EL (cell line): ENCODE data around the gene TLE1.
A peak's percentile ranks its signal among the peaks of the same experiment; 100 is the strongest.
"Not testable (repeated sequence)": the region's sequence is repeated elsewhere in the genome, so short reads cannot be mapped to it uniquely, and the experiment has no call there.

Source experiments
- DNase-seq: peaks from one replicate; pipeline ENCODE4 v3.0.0-alpha.2; 2016

TLE1 gene

DNA sequence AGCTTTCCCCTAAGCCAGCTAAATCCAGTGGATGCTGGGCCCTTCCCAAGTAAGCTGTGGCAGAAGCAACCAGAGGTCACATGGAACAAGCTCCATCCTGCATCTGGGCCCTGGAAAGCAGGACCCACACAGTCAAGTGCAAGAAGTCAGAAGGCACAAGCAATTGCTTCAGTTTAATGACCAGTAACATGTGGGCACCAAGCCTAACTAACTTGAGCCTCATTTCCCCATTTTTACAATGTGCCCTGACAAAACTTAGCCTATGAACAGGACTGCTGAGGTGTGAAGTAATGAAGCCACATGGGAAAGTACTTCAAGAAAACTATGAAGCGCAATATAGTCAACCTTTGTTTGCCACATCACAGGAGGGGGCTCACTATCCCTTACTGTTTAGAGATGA, 90.5 kb downstream of the TLE1 start:
- no peak for DNase-seq

DNA sequence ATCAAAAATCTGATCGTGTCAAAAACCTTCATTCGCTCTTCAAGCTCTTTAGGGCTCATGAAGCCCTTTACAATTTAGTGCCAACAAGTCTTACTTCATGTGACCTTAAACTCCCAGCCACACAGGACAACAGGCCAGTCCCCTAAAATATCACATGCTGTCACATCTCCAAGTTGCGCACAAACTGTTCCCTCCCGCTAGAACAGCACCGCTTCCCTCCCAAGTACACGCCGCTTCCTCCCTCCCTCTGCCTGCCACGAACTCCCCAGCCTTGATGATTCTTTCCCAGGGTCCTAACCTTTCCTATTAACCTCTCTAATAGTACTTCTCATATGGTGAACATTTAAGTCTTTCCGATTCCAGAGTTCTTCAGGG, 91.2 kb downstream of the TLE1 start:
- no peak for DNase-seq

DNA sequence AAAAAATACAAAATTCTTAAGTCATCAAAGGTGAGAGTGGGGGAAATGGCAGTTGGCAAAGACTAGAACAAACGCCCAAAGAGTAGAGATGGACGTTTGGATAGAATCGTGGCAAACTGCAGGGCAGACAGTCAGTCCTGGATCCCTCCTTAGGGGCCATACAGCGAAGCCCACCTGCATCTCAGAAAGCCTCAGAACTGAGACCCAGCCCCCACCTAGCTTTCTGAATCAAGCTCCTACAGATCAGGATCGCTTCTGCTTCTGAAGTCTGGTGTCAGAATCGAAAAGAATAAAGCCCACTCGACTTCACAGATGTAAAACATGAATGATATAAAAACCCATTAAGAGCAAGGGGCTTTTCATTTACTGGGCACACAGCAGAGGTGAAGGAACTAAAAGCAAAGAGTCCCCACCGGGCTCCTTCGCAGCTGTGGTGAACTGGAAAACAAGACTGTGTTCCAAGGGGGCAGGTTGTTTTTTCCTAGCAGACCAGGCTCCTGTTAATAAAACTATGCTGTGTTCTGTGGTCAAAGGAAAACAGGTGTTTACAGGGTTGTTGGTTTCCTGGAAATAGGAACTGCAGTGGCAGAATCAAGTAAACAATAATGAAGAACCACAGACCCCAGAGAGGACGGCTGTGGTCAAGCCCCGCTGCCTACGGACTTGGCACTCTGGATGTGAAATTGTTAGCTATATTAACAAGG, 91.8 kb downstream of the TLE1 start:
- DNase-seq, result no peak

DNA sequence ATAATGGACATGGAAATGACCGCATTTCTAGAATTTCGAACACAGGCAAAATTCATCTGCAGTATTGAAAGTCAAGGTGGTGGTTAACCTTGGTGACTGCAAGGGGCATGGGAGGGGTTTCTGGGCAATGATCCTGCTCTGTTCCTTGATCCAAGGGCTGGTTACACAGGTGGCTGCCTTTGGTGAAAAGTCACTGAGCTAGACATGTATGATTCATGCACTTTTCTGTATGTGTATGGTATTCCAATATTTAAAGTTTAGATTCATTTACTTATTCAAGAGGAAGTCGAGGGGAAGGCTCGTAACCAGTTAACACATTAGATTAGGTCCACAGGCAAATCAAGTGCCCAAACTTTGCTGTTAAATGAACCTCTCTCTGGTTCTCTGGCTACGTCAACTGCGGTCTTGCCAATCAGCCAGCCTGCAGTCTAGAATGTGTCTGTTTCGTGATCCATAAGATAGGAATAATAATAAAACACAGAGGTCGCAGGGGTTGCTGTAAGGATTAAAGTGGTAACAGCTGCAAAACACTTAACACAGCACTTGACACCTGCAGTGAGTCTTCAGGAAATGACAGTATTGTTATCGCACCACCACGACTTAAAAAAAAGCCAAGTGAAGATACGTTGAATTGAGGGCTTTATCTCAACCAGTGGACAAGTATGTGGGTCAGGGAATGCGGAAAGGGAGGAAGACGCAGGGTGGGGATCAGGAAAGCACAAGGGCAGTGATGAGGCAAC, 92.5 kb downstream of the TLE1 start:
- no peak for DNase-seq

DNA sequence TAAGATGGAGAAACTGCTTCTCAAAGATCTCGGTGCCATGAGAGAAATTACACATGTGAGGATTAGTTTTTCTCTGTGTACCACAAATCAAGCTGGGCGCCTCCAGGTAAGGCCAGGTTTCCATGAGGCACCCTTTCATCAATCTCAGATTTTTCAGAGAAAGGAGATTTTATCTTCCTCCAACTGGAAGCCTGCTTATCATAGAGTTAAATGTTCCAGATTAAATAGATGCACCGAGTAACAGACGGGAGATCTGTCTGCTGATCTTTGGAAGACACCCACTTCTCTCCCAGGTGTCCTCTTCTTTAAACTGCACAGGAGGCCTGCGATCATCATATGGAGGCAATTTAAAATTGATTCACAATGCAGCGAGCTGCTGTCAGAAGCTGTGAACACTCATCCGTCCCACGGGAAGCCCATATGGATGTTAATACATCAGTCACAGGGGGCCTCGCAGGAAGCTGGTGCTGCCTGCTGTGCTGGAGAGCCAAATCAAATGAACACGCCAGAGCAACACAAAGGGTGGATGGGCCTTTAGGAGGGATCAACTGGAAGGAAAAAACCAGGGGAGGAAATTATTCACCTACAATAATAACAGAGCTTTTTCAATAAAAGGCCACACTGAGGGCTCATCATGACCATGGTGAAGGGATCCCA, 93.3 kb downstream of the TLE1 start:
- no peak for DNase-seq

DNA sequence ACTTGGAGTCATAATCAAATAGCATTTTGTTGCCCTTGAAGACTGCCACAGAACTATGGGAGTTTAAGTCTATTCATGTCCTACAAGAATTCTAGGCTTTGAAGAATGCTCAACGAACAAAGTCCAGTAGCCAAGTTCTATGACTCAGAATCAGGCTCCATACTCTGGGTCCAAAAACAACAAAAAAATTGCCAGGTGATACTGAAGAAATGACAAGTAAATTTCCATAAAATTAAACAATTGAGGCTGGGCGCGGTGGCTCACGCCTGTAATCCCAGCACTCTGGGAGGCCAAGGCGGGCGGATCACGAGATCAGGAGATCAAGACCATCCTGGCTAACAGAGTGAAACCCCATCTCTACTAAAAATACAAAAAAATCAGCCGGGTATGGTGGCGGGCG, 94.1 kb downstream of the TLE1 start:
- DNase-seq, result not testable (repeated sequence)

DNA sequence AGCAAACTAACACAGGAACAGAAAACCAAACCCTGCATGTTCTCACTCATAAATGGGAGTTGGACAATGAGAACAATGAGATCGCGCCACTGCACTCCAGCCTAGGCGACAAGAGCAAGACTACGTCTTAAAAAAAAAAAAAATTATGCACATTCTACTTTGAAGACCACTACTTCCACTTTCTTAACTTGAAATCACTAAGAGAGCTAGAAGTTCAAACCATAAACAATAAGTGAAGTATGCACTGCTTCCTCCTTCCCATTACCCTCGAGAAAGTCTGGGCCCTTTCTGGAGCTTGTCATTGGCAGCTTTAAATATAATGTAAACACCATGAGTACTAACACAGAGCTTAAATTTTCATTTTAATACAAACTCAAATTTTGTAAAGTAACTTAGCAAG, 94.9 kb downstream of the TLE1 start:
- DNase-seq, result no peak

DNA sequence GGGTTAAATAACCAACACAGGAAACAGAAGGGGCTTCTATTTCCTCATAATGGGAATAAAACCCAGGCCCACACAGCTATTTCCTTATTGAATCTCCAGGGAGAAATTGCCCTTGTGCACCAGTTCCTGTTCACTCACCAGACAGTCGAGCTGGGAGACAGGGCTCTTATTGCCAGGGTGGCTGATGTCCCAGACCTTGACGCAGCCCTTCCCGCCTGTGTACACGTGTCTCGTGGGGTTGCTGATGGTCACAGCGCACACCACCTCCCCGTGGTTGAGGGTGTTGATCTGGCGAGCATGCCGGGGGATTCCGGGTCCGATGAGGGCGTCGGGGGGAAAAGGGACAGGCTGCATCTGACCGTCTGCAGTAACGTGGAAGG, 96.5 kb downstream of the TLE1 start:
- DNase-seq, result no peak

DNA sequence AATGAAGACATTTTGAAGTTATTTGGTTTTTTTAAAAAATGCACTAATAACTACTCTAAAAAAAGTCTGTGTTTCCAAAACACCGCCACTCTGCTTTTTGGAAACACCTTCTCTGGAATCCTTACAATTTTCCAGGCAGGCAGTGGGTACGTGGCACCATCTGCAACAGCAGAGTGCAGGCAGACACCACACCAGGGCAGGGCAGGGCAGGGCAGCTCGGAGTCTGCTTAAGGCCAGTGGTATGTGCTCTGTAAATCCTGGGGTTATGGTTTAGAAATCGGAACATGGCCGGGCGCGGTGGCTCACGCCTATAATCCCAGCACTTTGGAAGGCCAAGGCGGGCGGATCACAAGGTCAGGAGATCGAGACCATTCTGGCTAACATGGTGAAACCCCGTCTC, 97.6 kb downstream of the TLE1 start:
- no peak for DNase-seq

DNA sequence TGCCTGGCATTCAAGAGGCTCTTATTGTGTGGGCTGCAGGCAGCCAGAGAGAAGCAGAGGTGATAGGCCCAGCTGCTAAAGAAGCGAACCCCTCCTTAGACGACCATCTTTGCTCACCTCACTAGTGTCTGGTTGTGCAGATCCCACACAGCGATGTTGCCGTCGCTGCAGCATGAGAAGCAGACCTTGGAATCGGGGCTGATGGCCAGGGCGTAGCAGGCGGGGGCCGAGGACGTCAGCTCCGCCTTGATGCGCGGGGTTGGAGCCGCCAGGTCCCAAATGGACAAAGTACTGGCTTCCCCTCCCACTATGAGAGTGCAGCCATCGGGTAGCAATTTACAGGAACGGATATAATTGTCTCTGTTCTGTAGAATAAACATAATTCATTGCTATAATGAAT, 98.7 kb downstream of the TLE1 start:
- DNase-seq, result no peak

DNA sequence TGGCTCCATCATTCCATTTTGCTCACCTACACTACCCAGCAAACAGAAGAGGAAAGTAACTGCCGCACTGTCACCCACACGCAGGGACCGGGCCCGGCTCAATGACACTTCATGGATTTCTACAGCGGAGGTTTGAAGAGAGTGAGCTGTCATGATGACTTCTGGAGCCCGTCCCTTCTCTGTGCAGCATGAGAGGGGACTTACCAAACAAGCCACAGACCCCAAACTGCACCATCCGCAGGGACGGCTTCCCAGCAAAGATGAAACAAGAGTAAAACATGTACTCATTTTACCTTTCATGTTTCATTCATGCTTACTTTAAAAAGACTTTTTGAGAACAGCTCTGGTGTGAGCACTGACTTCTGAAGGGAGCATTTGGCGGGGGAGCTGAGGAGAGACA, 99.5 kb downstream of the TLE1 start:
- no peak for DNase-seq

DNA sequence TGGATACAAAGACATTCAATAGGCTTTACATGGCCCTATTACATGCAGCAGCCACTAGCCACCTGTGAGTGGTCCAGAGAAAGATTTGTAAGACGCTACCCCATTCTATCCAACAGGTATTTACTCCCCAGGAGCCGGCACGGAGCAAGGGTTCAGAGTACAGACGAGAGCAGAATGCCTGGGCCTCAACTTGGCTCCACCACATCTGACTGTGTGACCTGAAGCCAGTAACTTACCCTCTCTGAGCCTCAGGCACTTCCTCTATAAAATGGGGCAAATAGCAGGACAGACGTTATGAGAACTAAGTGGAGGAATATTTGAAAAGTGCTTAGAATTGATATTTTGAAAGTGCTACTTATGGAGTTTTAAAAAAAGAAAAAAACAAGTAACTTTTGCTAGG, 100.0 kb downstream of the TLE1 start:
- no peak for DNase-seq

DNA sequence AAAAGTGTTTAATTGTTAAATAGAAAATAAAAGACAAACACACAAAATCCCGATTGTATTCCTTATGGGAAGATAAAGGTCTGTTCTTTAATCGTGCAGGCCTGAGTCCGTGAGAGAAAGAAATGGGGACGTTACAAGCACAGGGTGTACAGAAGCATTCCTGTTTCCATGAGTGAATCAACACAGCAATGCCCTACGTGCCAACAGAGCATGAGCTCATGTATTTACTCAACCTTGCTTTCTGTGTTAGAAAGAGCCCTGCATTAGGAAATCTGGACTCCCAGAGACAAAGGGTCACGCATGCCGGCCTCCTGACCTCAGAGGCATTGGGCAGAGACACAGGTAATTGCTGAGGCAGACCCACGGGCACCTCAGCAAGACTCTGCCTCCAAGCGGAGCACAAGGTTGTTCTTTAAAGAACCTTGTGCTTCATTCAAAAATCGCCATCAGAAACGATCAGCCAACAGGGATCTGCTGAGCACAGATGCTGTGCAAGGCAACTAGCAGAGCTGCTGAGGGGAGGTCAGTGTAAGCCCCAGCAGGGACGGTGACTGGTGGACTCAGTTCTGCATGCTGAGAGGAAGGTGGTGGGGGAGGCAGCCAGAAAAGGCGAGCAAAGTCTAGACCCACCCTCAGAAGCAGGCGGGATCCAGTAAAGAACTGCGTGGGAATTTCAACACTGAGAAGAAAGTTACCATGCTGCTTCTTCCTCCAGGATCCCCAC, 101.0 kb downstream of the TLE1 start:
- no peak for DNase-seq

DNA sequence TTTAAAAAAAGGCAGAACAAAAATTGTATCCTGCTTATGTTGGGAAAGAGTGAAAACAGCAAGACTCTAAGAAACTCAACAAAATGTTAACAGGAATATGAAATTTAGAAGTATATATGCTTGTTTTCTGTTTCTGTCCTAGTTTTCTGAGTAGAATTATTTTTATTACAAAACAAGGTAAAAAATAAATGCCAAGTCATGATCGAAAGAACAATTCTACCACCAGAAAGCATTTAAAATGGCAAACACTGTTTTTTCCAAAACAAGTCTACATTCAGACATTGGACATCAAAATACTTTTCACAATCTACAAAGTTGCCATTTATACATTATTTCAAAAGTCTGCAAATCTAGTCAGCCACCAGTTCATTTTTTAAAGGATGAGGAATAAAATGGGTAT, 102.6 kb downstream of the TLE1 start:
- DNase-seq, result no peak

DNA sequence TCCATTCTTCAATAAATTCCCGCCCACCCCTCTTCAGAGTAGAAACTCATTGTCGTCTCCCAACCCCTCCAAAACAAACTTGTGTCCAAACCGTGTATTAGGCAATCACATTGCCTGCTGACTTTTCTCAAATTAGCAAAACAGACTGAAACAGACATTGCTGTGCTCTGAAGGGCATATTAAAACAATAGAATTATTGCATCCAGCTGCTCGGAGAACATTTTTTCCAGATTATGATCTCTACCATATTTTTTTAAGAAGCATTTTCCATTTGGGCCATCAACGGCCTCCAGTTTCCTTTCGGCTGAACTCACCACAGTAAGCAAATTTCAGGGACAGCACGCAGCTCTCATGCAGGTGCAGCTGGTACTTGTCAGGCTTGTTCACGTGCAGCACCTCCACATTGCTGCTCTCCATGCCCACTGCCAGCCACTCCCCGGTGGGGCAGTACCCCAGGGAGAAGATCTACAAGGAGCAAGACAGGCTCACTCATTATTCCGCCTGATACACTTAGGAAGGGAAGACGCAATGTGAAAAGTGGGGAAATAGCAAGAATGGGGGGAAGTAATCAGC, 104.1 kb downstream of the TLE1 start:
- DNase-seq, result no peak

DNA sequence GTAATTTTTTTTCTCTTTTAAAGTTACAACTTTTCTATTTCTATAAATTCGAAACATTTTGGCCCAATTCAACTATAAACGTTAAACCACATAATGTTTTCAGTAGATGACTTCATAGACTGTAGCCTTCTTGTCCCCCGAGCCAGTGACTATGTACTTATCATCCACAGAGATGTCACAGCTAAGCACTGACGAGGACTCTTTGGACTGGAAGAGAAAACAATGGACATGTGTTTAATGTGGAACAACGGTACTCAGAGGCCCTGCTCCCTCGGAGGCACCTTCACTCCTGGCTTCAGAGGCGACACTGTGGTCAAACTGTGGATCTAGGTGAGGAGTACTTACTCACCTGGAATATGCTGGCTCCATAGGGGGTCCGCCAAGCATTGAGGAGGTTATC, 105.2 kb downstream of the TLE1 start:
- DNase-seq, result no peak

DNA sequence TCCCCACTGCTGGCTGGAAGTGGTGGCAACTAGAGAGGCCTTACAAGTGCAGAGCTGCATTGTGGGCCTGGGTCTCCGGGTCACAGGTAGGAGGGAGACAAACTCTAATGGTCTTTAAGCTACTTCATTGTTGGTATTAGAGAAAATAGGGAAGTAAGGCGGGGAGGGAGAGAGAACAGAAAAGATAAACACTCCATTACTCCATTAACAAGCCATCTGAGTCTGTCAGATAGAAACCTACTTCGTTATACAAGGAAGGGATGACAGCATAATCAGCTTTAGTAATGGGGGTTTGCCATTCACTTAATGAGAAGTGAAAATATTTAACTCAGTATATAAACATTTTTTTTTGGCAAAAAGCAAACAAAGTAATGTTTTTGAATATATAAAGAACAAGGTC, 107.4 kb downstream of the TLE1 start:
- DNase-seq, result no peak

DNA sequence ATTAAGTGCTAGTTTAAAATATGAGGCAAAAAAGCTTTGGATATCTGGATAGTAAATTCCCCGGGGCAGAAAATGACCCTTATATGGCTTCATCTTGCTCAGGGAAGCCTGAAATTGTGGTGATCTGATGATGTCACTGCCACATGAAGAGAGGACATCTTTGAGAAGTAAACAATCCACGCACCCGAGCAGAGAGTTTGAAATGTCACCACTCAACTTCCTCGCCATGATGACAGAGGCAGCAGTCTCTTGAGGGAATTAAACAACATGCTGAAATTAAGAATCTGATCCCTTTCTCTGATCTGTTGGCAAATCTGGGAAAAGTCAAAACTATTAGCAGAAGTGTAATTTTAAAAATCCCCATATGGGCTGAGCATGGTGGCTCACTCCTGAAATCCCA, 110.0 kb downstream of the TLE1 start:
- no peak for DNase-seq

DNA sequence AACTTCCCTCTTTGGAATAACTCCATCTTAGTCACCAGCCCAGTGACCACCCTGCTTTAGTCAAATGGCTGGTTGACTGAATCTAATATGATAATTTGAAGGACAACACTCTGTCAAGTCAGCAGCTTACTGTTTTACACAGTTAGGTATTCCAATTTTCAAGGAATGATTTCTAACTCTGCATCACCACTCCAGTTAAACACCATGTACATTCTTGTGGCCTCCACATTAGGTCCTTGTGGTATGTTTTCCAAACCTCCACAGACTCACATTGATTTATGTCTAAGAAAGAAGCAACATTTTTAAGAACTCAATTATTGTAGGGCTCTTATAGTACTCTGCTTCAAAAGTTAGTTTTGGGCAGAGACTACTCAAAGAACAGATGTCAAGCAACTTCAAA, 110.7 kb downstream of the TLE1 start:
- no peak for DNase-seq

DNA sequence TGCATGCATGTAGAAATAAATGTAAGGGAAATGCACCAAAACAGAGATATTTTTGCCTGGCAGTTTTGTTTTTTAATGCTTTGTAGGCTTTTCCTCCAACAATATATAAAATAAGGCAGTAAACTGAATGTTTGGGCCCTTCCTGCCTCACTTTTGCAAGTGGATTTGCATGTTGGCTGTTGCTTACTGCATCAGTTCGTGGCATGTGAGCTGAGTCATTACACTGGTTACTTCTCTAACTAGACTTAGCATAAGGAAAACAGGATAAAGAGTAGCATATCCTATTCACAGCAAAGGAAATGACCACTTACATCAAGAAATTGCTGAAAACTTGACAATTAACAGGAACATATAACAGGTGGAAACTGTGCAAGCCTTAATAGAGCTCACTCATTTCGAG, 113.4 kb downstream of the TLE1 start:
- peak; percentile 37 for DNase-seq

DNA sequence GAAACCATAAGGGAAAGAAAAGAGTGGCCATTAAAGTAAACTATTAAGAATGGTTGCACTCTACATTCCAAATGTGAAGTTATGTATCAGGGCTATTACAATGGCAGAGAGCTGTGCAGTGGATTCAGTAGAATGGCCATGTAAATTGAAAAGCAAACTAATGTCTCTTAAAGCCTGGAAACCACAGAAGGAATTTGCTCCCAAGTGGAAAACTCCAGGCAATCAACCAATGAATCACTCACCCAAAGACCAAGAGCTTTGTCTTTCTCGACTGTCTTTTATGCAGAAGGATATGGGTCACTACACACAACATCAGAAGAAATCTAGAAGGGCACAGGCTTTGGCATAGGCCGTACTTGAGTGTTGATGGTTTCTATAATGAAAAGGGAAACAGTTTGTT, 114.9 kb downstream of the TLE1 start:
- DNase-seq, result peak; percentile 62

DNA sequence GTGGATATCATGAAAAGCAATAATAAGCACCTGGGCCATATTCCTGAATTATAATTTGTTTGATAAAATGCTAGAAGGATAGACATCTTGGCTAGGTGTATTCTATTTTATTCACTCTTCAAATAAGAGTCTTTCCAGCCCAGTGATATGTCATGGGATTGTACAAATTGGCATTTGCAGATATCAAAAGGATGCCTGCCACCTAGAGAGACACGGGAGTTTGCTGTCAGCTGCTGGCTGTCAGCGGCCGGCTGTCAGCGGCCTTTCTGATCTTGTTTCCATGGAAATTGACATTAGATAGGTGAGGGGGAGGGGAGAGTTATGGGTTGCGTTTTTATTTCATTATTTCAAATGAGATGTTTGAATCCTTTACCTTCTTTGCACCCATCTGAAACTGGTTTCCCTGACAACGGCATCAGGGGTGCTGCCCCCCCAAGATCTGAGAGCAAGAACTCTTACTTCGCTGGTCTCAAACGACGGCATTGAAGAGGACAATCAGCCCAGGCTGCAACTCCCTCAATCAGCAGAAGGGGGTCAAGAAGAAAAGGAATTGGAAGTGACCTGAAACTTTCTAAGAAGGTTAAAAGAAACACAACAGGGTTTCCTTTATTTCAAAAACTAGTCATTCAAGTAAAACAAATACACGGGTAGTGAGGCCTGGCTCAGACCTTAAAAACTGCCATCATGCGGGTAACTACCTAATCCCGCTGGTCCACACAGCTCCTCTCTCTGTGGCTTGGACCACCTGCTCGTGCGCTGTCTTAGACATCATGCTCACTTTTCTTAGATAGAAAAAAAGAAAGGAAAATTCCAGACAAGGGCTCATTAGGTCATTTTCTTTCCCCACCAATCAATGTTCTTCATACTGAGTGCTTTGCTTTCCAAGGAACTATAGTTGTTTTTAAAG, 115.7 kb downstream of the TLE1 start:
- DNase-seq, result no peak
